Esophagus (tissue), 2 donors: ENCODE data around the gene ZNF423. TPM values are rescaled to one million over a fixed set of nuclear protein-coding genes. Genes with fewer than 3 reads are reported as not detected.

ENCODE experiments used
- H3K27ac ChIP-seq, 2 donors: one replicate each; pipeline ENCODE4 v1.5.1; 2013; ENCODE audit warnings: low read depth in 2 of 2, mild to moderate bottlenecking in 2 of 2, inconsistent platforms in 1 of 2, low read length in 1 of 2, moderate library complexity in 1 of 2
- H3K27me3 ChIP-seq, 2 donors: one replicate each; pipeline ENCODE4 v1.6.1; 2013; ENCODE audit warnings: low read length in 2 of 2, control low read depth in 1 of 2, mild to moderate bottlenecking in 1 of 2; ENCODE audit not compliant: insufficient read depth in 2 of 2, control insufficient read depth in 1 of 2
- H3K36me3 ChIP-seq, 2 donors: one replicate each; pipeline ENCODE4 v1.6.1; 2013; ENCODE audit warnings: low read length in 1 of 2; ENCODE audit not compliant: control insufficient read depth in 2 of 2, insufficient read depth in 2 of 2
- H3K4me1 ChIP-seq, 2 donors: one replicate each; pipeline ENCODE4 v1.6.1; 2013; ENCODE audit warnings: low read length in 1 of 2; ENCODE audit not compliant: control insufficient read depth in 2 of 2, insufficient read depth in 2 of 2
- H3K4me3 ChIP-seq, 2 donors: one replicate each; pipeline ENCODE4 v1.5.1; 2013; ENCODE audit warnings: low read length in 2 of 2, mild to moderate bottlenecking in 2 of 2, low read depth in 1 of 2, moderate library complexity in 1 of 2
- H3K9me3 ChIP-seq, 2 donors: one replicate each; pipeline ENCODE4 v1.6.1; 2013; ENCODE audit warnings: mild to moderate bottlenecking in 2 of 2, low read depth in 1 of 2, low read length in 1 of 2, moderate library complexity in 1 of 2; ENCODE audit not compliant: control insufficient read depth in 2 of 2, insufficient read depth in 1 of 2
- WGBS, 2 donors: extraction: QIAGEN DNeasy Blood & Tissue Kit; methylation state at CpG; one replicate each; pipeline ENCODE4 v1.1.7; 2013; 5-methylcytosine and 5-hydroxymethylcytosine counted together
- polyA plus RNA-seq, 2 donors: library from polyadenylated mRNA; stranded (reverse); fragments of 200-250 nt; gene quantifications; one replicate each; pipeline ENCODE4 v1.2.3, GENCODE V29; 2013
- donor health status: healthy with polysubstance abuse.
- donor health status: Bipolar disorder and iron deficiency.

Gene ZNF423
- polyA plus RNA-seq, 2 donors, result 0.53 to 0.67 TPM

DNA sequence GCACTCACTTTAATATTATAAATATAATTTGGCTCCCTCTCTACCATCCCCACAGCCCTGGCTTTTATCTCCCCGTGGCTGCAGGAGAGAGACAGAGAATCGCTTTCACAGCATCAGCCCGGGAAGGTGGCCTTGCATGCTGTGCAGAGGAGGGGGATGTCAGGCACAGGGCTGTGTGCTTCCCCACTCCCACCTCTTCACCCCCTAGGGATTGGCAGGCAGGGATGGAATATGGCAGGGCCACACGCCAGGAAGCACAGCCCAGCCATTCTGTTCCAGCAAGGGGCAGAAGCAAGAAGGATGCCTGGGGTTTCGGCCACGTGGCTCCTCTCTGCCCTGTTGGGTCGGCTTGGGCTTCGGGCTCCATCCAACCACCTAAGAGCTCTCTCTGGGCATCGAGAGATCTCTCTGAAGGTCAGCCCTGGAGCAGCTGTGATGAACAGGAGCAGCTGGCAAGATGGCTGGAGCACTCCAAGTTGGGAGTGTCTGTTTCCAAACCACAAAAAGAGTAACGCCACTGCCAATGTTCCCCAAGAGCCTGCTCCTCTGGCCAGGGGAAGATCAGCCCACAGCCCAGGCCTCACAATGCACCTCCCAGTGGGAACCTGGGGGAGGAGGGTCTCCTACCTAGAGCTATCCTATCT lies 259.1 kb downstream of the ZNF423 start:
- no peaks in the 10 kb centered on the region for H3K9me3 ChIP-seq
- WGBS, 2 donors, result 63 to 66% methylated on average over 10 of the region's 10 CpGs
- no peaks in the 10 kb centered on the region for H3K4me1 ChIP-seq
- H3K36me3 ChIP-seq, result no peaks in the 10 kb centered on the region
- H3K4me3 ChIP-seq, result no peak overlapping the region
- H3K27ac ChIP-seq, result no peak overlapping the region
- H3K27me3 ChIP-seq, result no peaks in the 10 kb centered on the region

DNA sequence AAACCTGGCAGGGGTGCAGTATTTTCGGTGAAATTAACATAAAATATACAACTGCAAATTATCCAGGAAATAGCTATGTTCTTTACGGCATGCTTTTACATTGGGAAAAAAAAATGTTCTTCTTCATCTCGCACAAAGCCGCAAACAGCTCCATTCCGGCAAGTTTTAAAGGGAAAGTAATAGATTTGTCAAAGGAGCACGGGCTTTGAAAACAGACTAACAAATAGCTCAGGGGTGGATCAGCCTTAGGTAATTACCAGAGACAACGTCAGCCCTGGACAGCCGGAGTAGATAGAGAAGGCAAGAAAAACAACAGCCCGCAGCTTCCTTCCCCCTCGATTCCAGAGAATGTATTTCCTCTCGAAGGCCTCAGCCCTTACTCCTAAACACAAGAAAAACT lies 259.8 kb downstream of the ZNF423 start:
- Histone ChIP-seq H3K9me3 (no peaks in the 10 kb centered on the region), H3K36me3 (no peaks in the 10 kb centered on the region), H3K27me3 (no peaks in the 10 kb centered on the region), H3K27ac (peak overlapping the region in 1 of 2 donors; percentile 3), H3K4me1 (no peaks in the 10 kb centered on the region), H3K4me3 (no peak overlapping the region)
- 31 to 34% methylated on average over 11 of the region's 11 CpGs for WGBS, 2 donors

- no peaks in the 10 kb centered on the region for H3K27me3 ChIP-seq
- whole genome bisulfite sequencing, 2 donors, result 91 to 94% methylated on average over 12 of the region's 12 CpGs
Measured at GRCh38 chr16:49594685-49595498, 261.0 kb downstream of the ZNF423 start.

DNA sequence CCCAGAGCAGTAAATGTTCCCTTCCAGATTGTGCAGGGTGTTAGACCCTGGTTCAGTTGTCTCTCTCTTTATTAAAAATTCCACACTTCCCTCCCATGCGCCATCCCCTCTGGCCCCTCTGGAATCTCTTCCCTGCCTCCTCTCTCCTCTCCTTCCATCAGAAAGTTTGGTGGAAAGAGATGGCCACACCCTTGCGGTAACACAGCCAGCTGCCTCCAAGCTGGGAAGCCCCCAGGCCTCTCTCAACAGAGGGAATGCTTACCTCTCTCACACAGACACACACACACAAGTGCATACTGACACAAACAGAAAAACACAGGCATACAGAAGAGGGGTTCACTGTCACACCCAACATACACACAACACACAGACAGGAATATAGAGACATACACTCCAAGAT lies 261.8 kb downstream of the ZNF423 start:
- 68 to 69% methylated on average over 2 of the region's 2 CpGs for WGBS, 2 donors
- no peaks in the 10 kb centered on the region for H3K36me3 ChIP-seq
- no peak overlapping the region for H3K27ac ChIP-seq
- no peaks in the 10 kb centered on the region for H3K4me1 ChIP-seq
- no peaks in the 10 kb centered on the region for H3K9me3 ChIP-seq
- H3K4me3 ChIP-seq, result no peak overlapping the region
- H3K27me3 ChIP-seq, result no peaks in the 10 kb centered on the region

More at GRCh38 chr16:49594685-49595498, 261.0 kb downstream of the ZNF423 start:
- H3K4me3 ChIP-seq, result no peak overlapping the region
- no peaks in the 10 kb centered on the region for H3K9me3 ChIP-seq
- no peaks in the 10 kb centered on the region for H3K36me3 ChIP-seq
- H3K4me1 ChIP-seq, result no peaks in the 10 kb centered on the region
- H3K27ac ChIP-seq, result no peak overlapping the region

- WGBS, 2 donors, result 81 to 85% methylated on average over 8 of the region's 8 CpGs
Measured at GRCh38 chr16:49593424-49594040, 262.4 kb downstream of the ZNF423 start.

GRCh38 chr16:49592546-49593423 lies 263.1 kb downstream of the ZNF423 start:
- Histone ChIP-seq H3K27me3 (no peaks in the 10 kb centered on the region), H3K36me3 (no peaks in the 10 kb centered on the region), H3K9me3 (no peaks in the 10 kb centered on the region), H3K4me1 (no peaks in the 10 kb centered on the region), H3K27ac (no peak overlapping the region), H3K4me3 (no peak overlapping the region)
- 53 to 55% methylated on average over 13 of the region's 13 CpGs for WGBS, 2 donors

More at GRCh38 chr16:49593424-49594040, 262.4 kb downstream of the ZNF423 start:
- H3K9me3 ChIP-seq, result no peaks in the 10 kb centered on the region
- no peak overlapping the region for H3K4me3 ChIP-seq
- H3K36me3 ChIP-seq, result no peaks in the 10 kb centered on the region
- H3K4me1 ChIP-seq, result no peaks in the 10 kb centered on the region
- H3K27ac ChIP-seq, result no peak overlapping the region
- no peaks in the 10 kb centered on the region for H3K27me3 ChIP-seq

- Histone ChIP-seq H3K4me3 (no peak overlapping the region), H3K27ac (no peak overlapping the region), H3K27me3 (no peaks in the 10 kb centered on the region), H3K4me1 (no peaks in the 10 kb centered on the region), H3K9me3 (no peaks in the 10 kb centered on the region), H3K36me3 (no peaks in the 10 kb centered on the region)
- WGBS, 2 donors, result 88 to 94% methylated on average over 21 of the region's 21 CpGs
Measured at GRCh38 chr16:49590166-49590871, 265.6 kb downstream of the ZNF423 start.

- 87% methylated on average over 15 of the region's 15 CpGs for WGBS, 2 donors
- Histone ChIP-seq H3K4me1 (no peaks in the 10 kb centered on the region), H3K9me3 (no peaks in the 10 kb centered on the region)
Measured at GRCh38 chr16:49589544-49590031, 266.3 kb downstream of the ZNF423 start.

More at GRCh38 chr16:49589544-49590031, 266.3 kb downstream of the ZNF423 start:
- Histone ChIP-seq H3K27ac (no peak overlapping the region), H3K27me3 (no peaks in the 10 kb centered on the region), H3K4me3 (no peak overlapping the region), H3K36me3 (no peaks in the 10 kb centered on the region)
